ENCODE data around the gene WBP2NL. TPM values are rescaled to one million over a fixed set of nuclear protein-coding genes. Genes with fewer than 3 reads are reported as not detected.
A peak's percentile ranks its signal among the peaks of the same experiment; 100 is the strongest.

The WBP2NL gene
- total RNA-seq, 1 experiment from 2014 or later: 0.22 TPM

DNA sequence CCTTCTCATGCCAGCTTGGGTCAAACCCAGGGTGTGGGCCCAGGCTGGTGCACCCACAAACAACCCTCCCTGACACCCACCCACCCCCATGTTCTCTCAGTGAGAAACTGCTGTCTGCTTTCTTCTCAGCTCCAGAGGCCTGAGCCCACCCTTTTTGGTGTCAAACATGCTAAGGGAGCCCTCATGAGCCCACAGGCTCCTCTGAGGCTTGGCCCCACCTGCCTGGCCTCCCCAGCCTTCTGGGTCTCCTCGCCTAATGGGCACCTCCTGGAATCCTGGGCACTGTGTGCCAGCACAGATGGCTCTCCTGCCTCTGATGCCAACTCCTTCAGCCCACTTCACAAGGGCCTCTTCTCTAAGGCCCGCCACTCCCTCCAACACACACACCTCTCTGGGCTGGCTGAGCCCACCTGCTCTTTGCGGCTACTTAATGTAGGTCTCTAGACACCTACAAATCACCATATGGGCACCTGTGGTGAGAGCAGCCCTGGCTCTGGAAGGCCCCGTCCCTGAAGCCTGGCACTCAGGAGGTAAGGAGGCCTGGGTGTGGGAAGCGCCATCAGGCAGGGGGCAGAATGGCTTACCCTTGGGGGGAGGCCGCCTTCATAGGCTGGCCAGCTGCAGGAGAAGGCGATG is 67.7 kb downstream of the WBP2NL start:
- H3K23me2 ChIP-seq (ENCODE audit: insufficient read length, low read depth, low read length, poor library complexity, severe bottlenecking): peaks cover 8% of the 10 kb centered on the region
- H4K5ac ChIP-seq (ENCODE audit: insufficient read length, low read depth, low read length): no peak overlapping the region
- TF ChIP-seq, protein P1, sequence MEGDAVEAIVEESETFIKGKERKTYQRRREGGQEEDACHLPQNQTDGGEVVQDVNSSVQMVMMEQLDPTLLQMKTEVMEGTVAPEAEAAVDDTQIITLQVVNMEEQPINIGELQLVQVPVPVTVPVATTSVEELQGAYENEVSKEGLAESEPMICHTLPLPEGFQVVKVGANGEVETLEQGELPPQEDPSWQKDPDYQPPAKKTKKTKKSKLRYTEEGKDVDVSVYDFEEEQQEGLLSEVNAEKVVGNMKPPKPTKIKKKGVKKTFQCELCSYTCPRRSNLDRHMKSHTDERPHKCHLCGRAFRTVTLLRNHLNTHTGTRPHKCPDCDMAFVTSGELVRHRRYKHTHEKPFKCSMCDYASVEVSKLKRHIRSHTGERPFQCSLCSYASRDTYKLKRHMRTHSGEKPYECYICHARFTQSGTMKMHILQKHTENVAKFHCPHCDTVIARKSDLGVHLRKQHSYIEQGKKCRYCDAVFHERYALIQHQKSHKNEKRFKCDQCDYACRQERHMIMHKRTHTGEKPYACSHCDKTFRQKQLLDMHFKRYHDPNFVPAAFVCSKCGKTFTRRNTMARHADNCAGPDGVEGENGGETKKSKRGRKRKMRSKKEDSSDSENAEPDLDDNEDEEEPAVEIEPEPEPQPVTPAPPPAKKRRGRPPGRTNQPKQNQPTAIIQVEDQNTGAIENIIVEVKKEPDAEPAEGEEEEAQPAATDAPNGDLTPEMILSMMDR (conservative IDR thresholded peaks at IDR 0.05): no peak
- Mint-ChIP-seq H3K4me1 (peaks cover 23 to 27% of the 10 kb centered on the region in 2 experiments), H3K4me3 (no peak overlapping the region; a peak in 1 of 5 replicates), H3K27ac (peak overlapping the region in 2 of 3 experiments; percentile 48 to 69; a peak in 2 of 7 replicates), H3K27me3 (ENCODE audit: low read depth) (no peaks in the 10 kb centered on the region; the same call in none of the 2 replicates), H3K36me3 (ENCODE audit: insufficient read depth in 1 of 3, low read depth in 3 of 3) (peaks cover 23 to 49% (median 39%) of the 10 kb centered on the region in 3 experiments), H3K9me3 (no peaks in the 10 kb centered on the region; a peak in 2 of 5 replicates)
- H2AFZ ChIP-seq (ENCODE audit: low read length): no peak overlapping the region
- H3T11ph ChIP-seq (ENCODE audit: low read length): no peak overlapping the region
- H4K91ac ChIP-seq (ENCODE audit: insufficient read length, low read depth, low read length): no peak overlapping the region
- H3K14ac ChIP-seq (ENCODE audit: insufficient read depth, low read length): no peak overlapping the region
- no peak overlapping the region for H3K56ac ChIP-seq (ENCODE audit: insufficient read length, low read depth, low read length)
- no peaks in the 10 kb centered on the region for H3K9me3 ChIP-seq (ENCODE audit: control insufficient read depth, low read depth, low read length)
- no peaks in the 10 kb centered on the region for H3K79me2 ChIP-seq (ENCODE audit: insufficient read depth, low read length)
- H2BK120ac ChIP-seq (ENCODE audit: low read depth, low read length, poor library complexity, severe bottlenecking): no peak overlapping the region
- no peaks in the 10 kb centered on the region for H3K79me1 ChIP-seq (ENCODE audit: insufficient read depth, low read depth, low read length, poor library complexity, severe bottlenecking)
- H3K9ac ChIP-seq (ENCODE audit: extremely low read depth, insufficient read length, low read length): no peak overlapping the region
- H2BK12ac ChIP-seq (ENCODE audit: insufficient read length, low read depth, low read length): no peak overlapping the region
- no peaks in the 10 kb centered on the region for H3K27me3 ChIP-seq (ENCODE audit: insufficient read depth, low read length)
- no peak overlapping the region for H2BK20ac ChIP-seq (ENCODE audit: low read depth, low read length, poor library complexity, severe bottlenecking)
- H3K23ac ChIP-seq (ENCODE audit: insufficient read length, low read depth, low read length): no peak overlapping the region
- peaks cover 10% of the 10 kb centered on the region; the same call in 1 of the 2 replicates for H3K4me1 ChIP-seq (ENCODE audit: insufficient read depth, low read length)
- no peak overlapping the region for H3K18ac ChIP-seq (ENCODE audit: insufficient read length, low read depth, low read length)
- WGBS (ENCODE audit: extremely low coverage, insufficient read length, low lambda C conversion rate): no CpG with 5 or more reads among the region's 7 CpGs
- H2BK5ac ChIP-seq (ENCODE audit: insufficient read length, low read length): no peak overlapping the region
- H4K8ac ChIP-seq (replicated peaks; ENCODE audit: insufficient read length, low read depth, low read length): no peak overlapping the region
- H2BK15ac ChIP-seq (ENCODE audit: low read depth, low read length): no peak overlapping the region
- no peak for DNase-seq
- H3K4me2 ChIP-seq (ENCODE audit: insufficient read depth, insufficient read length, low read length): no peak overlapping the region
- H3K27ac ChIP-seq (ENCODE audit: insufficient read length, low read depth, low read length): no peak overlapping the region
- H3K4ac ChIP-seq (ENCODE audit: low read depth, low read length): no peak overlapping the region
- H2AK5ac ChIP-seq (ENCODE audit: insufficient read length, low read length): no peak overlapping the region
- no peaks in the 10 kb centered on the region for H4K20me1 ChIP-seq (ENCODE audit: control insufficient read depth, insufficient read depth, insufficient read length)
